ENCODE data around the gene EHD2.
A peak's percentile ranks its signal among the peaks of the same experiment; 100 is the strongest.
"Not testable (repeated sequence)": the region's sequence is repeated elsewhere in the genome, so short reads cannot be mapped to it uniquely, and the experiment has no call there.

Gene EHD2, protein sequence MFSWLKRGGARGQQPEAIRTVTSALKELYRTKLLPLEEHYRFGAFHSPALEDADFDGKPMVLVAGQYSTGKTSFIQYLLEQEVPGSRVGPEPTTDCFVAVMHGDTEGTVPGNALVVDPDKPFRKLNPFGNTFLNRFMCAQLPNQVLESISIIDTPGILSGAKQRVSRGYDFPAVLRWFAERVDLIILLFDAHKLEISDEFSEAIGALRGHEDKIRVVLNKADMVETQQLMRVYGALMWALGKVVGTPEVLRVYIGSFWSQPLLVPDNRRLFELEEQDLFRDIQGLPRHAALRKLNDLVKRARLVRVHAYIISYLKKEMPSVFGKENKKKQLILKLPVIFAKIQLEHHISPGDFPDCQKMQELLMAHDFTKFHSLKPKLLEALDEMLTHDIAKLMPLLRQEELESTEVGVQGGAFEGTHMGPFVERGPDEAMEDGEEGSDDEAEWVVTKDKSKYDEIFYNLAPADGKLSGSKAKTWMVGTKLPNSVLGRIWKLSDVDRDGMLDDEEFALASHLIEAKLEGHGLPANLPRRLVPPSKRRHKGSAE

DNA sequence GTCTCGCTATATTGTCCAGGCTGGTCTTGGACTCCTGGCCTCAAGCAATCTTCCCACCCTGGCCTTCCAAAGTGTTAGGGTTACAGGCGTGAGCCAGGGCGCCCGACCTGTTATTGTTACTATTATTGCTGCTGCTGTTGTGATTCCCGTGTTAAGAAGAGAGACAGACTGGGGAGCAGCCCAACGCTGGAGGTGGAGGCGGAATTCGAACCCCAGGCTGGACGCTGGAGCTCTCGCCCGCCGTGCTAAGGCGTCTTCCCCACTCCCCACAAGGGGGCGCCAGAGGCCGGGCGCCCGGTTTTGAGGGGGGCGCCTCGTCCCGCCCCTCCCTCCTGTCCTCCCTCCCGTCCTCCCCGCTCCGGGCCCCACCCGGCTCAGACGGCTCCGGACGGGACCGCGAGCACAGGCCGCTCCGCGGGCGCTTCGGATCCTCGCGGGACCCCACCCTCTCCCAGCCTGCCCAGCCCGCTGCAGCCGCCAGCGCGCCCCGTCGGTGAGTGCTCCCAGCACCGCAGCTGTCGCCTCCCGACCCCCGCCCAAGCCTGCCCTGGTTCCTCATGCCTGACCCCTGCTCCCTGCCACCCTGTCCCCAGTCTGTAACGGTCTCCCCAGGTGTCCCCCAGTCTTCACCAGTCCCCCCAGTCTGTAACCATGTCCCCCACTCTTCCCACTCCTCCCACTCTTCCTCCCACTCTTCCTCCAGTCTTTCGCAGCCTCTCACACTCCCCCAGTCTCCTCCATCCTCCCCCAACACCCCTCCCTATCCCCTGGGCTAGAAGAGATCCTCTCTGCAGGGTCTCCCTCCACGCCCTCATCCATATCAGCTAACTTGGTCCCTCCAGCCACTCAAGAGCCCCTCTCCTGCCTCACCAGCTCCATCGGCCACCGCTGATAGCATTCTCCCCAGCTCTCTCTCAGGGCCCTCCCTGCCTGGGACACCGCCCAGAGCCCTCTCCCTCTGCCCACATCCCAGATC, at the start of gene EHD2:
Gene EHD2, plus strand, starts transcription at position 377 of the 976 bp plus-strand sequence. CDS start 3,191 bp downstream, outside the sequence.
- peak; percentile 19 for DNase-seq

DNA sequence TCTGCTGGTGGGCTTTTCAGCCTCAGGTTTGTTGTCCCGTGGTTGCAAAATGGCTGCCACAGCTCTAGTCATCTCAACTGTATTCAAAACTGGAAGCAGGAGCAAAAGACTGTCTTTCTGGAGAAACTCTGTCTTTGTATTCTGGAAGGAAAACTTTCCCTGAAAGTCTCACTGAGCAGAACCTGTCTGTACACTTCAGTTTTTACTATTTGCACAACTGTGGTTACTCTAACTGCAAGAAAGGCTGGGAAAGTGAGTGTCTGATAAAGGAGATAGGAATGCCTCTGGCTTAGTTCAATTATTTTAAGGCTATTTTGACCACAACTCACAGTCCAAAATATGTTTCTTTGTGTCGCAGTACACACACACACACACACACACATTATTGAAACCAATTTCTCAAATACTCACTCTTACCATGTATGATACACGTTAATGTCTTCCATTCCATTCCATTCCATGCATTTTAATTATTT, 49.7 kb upstream of the EHD2 start:
- no peak for DNase-seq

DNA sequence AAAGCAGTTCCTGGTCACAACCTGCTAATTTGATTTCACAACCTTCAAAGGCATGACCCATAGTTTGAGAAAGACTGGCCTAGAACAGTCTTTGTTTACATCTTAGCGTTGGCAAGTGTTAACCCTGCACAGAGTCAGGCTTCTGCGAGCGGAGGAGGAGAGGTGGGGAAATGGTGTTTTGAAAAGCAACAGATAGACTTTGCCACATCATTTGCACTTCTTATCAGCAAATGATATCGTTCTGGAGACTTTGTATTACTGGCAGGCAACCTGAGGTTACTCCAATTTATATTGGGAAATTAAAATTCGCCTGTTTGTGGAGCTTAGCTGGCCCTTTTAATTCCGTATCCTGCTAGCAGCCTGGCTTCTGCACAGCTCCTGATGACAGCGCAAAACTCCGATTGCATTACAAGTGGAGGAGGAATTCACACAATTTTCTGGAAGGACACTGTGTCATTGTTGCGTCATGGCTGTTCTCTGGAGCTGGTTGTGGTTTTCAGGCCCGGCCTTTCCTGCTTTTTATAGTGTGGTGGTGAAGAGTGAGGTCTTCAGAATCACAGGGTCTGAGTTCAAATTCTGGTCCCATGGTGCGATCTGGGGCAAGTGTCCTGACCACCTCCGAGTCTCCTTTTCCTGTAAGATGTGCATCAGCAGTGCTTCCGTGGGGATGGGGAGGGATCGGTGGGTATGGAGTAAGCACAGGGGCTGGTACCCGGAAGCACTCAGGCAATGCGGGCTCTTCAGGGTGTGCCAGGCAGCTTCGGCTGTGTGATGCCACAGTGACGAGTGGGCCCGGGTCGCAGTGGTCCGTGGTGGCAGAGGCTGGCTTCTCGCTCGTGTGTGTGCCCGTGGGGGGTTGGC, 49.1 kb upstream of the EHD2 start:
- DNase-seq, result peak; percentile 39

DNA sequence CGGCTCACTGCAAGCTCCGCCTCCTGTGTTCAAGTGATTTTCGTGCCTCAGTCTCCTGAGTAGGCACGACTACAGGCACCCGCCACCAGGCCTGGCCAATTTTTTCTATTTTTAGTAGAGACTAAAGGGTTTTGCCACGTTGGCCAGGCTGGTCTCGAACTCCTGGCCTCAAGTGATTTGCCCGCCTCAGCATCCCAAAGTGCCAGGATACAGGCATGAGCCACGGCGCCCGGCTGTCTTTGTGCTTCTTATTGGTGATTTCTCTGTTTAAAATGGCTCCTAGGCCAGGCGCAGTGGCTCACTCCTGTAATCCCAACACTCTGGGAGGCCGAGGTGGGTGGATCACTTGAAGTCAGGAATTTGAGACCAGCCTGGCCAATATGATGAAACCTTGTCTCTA, 44.7 kb upstream of the EHD2 start:
- DNase-seq, result not testable (repeated sequence)

DNA sequence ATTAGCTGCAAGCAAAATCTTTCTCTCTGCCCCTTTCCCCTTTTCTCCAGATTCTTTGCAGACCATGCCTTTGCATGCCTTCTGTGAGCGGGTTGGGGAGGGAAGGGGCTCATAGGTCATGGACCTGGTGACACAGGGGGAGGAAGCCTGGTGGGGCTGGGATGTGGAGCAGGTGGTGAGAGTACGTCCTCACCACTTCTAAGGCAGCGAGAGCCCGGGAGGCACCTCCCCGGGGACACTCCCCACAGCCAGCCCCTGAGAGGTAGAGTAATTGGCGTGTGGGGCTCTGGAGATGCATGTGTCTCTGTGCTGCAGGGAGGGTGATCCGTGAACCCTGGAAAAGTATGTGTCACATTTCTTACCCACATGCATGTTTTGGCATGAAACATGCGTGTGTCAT, 42.5 kb upstream of the EHD2 start:
- DNase-seq, result no peak

DNA sequence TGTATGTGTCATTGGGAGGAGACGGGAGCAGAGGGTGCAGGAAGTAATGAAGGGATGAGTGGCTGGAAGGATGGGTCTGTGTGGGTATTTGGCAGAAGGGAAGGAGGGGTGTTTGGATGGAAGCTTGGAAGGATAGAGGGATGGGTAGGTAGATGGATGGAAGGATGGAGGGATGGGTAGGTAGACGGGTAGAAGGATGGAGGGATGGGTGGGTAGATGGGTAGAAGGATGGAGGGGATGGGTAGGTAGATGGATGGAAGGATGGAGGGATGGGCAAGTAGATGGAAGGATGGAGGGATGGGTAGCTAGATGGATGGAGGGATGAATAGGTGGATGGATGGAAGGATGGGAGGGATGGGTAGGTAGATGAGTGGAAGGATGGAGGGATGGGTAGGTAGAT, 41.7 kb upstream of the EHD2 start:
- no peak for DNase-seq

DNA sequence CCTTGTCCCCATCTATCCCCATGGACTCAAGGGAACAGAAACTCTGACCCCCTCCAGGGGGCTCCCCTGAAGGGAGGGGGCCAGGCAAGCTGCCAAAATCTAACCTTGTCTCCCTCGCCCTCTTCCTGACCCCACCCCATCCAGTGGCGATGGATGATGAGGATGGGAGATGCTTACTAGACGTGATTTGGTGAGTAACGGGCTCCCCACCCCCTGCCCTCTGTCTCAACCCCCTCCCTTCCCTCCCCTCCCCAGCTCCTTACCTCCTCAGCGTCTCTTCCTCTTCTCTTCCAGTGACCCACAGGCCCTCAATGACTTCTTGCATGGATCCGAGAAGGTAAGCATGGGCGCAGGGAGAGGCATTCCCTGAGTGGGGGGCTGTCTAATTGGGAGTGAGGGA, 39.8 kb upstream of the EHD2 start:
- DNase-seq, result no peak

DNA sequence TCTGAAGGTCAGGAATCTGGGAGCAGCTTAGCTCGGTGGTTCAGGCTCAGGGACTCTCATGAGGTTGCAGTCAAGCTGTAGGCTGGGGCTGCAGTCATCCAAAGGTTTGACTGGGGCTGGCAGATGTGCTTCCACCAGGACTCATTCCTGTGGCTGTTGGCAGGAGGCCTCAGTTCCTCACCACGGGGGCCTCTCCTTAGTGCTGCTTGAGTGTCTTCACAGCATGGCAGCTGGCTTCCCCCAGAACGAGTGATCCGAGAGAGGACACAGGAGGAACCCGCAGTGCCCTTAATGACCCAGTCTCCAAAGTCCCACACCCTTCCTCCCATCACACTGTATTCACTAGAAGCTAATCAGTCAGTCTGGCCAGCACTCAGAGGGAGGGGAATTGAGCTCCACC, 38.7 kb upstream of the EHD2 start:
- DNase-seq, result no peak

DNA sequence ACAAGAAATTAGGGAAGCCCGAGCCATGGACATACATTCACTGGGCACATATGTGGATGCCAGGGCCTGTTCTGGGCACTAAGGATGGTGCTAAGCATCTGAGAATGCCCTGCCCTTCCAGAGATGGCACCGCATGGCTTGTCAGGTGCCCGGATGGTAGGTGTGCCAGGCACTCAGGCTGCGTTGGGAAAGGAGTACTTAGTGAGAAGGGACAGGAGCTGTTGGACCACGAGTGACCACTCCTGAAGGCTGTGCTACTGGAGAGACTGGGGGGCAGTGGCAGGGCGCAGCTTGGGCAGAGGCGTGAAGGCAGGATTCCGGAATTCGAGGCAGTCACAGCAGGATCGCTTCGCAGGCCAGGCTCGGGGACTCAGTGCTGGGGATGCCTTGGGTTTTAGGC, 38.0 kb upstream of the EHD2 start:
- DNase-seq, result no peak

DNA sequence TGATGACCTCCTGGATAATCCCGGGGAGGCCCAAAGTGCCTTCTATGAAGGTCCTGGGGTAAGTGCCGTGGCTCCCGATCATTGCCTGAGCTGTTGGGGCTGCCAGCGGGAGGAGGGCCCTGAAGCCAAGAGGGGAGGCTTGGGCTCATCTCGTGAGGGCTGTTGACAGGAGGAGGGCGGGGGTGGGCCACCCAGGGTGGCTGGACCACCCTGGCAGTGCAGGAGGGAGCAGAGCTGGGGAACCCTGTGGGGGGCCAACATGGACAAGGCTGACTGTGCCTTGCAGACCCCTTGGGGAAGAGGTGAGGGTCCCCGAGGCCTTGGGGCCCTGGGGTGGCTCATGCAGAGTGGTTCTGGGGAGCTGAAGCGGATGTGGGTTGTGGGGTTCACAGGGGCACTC, 37.4 kb upstream of the EHD2 start:
- DNase-seq, result no peak

DNA sequence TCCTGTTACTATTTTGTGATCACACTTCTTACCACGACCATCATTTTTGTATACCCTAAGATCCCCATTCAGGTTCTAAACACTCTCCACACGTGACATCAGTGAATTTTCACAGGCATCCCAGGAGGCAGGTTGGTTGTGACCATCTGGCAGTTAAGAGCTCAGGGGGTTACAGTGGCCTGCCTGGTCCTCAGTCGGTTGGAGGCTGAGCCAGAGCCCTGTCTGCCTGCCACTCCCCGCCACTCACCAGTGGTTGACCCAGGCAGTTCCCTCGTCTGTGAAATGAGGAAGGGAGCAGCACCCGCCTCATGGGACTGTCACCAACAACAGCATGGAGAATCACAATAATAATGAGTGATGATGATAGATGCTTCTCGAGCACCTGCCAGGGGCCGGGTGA, 36.4 kb upstream of the EHD2 start:
- DNase-seq, result no peak

DNA sequence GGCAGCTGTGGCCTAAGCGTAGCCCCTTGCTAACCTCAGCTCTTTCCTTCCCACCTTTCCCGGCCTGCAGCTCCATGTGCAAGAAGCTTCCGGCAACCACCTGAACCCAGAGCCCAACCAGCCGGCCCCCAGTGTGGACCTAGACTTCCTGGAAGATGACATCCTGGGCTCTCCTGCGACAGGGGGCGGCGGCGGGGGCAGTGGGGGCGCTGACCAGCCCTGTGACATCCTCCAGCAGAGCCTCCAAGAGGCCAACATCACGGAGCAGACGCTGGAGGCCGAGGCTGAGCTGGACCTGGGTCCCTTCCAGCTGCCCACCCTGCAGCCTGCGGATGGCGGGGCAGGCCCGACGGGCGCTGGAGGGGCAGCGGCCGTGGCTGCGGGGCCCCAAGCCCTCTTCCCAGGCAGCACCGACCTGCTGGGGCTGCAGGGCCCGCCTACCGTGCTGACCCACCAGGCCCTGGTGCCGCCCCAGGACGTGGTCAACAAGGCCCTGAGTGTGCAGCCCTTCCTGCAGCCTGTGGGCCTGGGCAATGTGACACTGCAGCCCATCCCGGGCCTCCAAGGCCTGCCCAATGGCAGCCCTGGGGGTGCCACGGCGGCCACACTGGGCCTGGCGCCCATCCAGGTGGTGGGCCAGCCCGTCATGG, 33.8 kb upstream of the EHD2 start:
- no peak for DNase-seq

DNA sequence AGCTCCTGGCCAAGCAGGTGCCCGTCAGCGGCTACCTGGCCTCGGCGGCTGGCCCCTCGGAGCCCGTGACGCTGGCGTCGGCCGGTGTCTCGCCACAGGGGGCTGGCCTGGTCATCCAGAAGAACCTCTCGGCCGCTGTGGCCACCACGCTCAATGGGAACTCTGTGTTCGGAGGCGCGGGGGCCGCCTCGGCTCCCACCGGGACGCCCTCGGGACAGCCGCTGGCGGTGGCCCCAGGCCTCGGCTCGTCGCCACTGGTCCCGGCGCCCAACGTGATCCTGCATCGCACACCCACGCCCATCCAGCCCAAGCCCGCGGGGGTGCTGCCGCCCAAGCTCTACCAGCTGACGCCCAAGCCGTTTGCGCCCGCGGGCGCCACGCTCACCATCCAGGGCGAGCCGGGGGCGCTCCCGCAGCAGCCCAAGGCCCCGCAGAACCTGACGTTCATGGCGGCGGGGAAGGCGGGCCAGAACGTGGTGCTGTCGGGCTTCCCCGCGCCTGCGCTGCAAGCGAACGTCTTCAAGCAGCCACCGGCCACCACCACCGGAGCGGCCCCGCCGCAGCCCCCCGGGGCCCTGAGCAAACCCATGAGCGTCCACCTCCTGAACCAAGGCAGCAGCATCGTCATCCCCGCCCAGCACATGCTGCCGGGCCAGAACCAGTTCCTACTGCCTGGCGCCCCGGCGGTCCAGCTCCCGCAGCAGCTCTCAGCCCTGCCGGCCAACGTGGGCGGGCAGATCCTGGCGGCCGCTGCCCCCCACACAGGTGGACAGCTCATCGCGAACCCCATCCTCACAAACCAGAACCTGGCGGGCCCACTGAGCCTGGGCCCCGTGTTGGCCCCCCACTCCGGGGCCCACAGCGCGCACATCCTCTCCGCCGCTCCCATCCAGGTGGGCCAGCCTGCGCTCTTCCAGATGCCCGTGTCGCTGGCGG, 33.0 kb upstream of the EHD2 start:
- no peak for DNase-seq

DNA sequence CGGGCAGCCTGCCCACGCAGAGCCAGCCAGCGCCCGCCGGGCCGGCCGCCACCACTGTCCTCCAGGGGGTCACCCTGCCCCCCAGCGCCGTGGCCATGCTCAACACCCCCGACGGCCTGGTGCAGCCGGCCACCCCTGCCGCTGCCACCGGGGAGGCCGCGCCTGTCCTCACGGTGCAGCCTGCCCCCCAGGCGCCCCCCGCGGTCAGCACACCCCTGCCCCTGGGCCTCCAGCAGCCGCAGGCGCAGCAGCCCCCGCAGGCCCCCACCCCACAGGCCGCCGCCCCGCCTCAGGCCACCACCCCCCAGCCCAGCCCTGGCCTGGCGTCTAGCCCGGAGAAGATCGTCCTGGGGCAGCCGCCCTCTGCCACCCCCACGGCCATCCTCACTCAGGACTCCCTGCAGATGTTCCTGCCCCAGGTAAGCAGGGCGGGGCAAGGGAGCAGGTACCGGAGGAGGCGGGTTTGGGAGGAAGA, 32.3 kb upstream of the EHD2 start:
- DNase-seq, result no peak

DNA sequence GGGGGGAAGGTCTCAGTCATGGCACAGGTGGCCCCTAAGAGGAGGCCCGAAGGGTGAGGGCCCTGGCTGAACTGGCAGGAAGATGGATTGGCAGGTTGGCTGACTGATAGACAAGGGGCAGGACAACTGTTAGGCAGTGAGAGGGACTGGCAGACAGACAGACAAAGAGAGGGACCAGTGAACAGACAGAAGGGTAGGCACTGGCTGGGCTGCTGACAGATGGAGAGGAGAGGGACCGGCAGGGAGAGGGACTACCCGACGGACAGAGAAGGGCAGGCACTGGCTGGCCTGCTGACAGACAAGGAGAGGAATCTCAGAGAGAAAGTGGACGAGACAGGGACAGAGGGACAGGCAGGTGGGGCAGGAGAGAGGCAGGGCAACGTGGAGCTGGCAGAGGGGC, 31.8 kb upstream of the EHD2 start:
- no peak for DNase-seq

DNA sequence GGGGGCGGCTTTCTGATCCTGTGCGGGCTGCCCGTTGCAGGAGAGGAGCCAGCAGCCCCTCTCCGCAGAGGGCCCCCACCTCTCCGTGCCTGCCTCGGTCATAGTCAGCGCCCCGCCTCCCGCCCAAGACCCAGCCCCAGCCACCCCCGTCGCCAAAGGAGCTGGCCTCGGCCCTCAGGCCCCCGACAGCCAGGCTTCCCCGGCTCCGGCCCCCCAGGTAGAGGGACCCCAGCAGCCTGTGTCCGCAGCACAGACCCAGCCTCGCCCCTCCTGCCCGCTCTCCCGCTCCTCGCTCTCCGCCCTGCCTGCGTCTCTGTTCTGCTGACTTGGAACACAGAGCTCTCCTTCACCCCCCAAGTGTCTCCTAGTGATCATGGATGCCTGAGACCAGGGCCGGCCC, 31.3 kb upstream of the EHD2 start:
- no peak for DNase-seq

DNA sequence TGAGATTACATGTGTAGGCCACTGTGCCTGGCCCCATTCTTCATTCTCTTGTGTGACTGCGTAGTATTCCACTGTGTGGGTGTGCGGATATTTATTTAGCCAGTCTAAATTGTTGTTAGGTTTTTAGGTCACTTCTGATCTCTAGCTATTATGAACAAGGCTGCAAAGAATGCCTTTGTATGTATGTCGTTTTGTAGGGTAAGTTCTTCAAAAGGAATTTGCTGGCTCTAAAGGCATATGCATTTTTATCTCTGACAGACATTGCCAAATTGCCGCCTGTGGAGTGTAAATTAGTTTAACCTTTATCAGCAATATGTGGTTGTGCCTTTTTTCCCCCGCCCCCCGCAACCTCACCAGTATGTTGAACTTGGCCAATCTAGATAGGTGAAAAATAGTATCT, 30.3 kb upstream of the EHD2 start:
- no peak for DNase-seq

DNA sequence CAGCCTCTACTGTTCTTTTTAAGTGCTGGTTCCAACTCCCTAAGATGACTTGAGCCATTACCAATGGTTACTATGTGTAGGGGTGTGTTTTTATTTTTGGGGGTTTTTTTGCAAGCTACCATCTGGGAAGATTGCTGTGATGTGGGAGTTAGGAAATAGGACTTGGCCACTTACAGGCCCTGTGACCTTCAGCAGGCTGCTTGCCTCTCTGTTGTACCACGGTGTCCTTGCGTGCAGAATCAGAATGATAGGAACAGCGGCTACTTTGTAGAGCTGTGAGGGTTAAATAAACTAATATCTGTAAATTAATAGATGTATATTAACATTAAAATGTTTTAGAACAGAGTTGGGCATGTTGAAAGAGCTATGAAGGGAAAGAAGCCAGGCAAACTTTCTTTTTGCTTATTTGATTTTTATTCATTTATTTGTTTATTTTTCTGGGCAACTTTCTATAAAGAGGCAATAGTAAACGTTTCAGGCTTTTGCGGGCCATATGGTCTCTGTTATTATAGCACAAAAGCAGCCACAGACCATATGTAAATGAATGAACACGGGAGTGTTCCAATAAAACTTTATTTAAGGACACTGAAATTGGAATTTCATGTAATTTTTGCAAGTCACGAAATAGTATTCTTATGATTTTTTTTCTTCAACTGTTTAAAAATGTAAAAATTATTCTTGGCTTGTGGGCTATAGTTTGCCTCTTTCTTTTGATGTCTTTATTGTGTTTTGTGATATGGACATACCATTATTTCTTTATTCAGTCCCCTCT, 26.4 kb upstream of the EHD2 start:
- no peak for DNase-seq

DNA sequence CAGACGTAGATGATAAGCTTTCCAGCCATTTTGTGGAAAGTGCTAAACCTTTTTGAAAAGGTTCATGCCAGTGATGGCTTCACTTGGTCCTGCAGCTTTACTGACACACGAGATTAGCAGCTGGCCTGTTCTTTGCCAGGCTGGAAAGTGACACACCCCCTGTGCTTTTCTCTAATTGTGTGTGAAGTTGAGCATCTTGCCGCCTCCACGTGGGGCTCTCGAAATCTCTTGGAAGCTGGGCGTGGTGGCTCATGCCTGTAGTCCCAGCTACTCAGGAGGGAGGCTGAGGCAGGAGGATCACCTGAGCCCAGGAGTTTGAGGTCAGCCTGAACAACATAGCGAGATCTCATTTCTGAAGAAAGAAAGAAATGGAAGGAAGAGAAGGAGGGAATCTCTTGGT, 25.3 kb upstream of the EHD2 start:
- no peak for DNase-seq

DNA sequence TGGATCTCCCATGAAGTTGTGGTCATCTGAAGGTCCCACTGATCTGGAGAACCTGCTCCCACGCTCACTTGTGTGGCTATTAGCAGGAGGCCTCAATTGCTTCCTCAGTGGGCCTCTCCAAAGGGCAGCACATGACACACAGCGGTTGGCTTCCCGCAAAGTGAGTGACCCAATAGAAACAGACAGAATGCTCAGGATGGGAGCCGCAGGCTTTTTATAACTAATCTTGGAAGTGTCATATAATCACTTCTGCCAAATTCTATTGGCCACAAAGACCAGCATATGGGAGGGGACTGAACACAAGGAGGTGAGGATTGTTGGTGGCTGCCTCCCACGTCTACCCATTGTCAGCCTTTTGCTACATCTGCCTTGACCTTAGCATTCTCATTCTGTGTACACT, 22.1 kb upstream of the EHD2 start:
- no peak for DNase-seq
